Endothelial cell (in vitro differentiated cells): ENCODE data around the gene SRBD1. TPM values are rescaled to one million over a fixed set of nuclear protein-coding genes. Genes with fewer than 3 reads are reported as not detected.

Source experiments
- DNase-seq: peaks from one replicate; pipeline ENCODE4 v3.0.0; 2021; ENCODE audit warnings: low spot score
- H3K27ac Mint-ChIP-seq: one replicate; pipeline ENCODE4 v1.8.0; 2021; ENCODE audit warnings: mixed read lengths, inconsistent platforms; ENCODE audit not compliant: unreplicated experiment
- H3K27me3 Mint-ChIP-seq: one replicate; pipeline ENCODE4 v1.8.0; 2021; ENCODE audit warnings: mild to moderate bottlenecking, moderate library complexity, mixed read lengths, inconsistent platforms; ENCODE audit not compliant: unreplicated experiment
- H3K36me3 Mint-ChIP-seq: one replicate; pipeline ENCODE4 v1.8.0; 2021; ENCODE audit warnings: mild to moderate bottlenecking, low read depth, mixed read lengths, inconsistent platforms; ENCODE audit not compliant: unreplicated experiment
- H3K4me1 Mint-ChIP-seq: one replicate; pipeline ENCODE4 v1.8.0; 2021; ENCODE audit warnings: mild to moderate bottlenecking, mixed read lengths, inconsistent platforms; ENCODE audit not compliant: unreplicated experiment
- H3K4me3 Mint-ChIP-seq: one replicate; pipeline ENCODE4 v1.8.0; 2021; ENCODE audit warnings: mild to moderate bottlenecking, mixed read lengths, inconsistent platforms; ENCODE audit not compliant: unreplicated experiment
- H3K9me3 Mint-ChIP-seq: one replicate; pipeline ENCODE4 v1.8.0; 2021; ENCODE audit warnings: mixed read lengths, inconsistent platforms; ENCODE audit not compliant: unreplicated experiment
- total RNA-seq: library from RNA; stranded (reverse); fragmentation: NEBNext Ultra II Directional; extraction: Animal tissue kit (Norgen Biotek cat#: 25700); gene quantifications from one replicate; pipeline ENCODE4 v1.2.1, GENCODE V29; 2021; ENCODE audit not compliant: unreplicated experiment
- TF ChIP-seq, protein P1 (sequence below): fragments of 200-600 bp; sonication (generic); IDR thresholded peaks from one replicate; pipeline ENCODE4 v1.5.0; 2021; ENCODE audit warnings: antibody characterized with exemption; ENCODE audit not compliant: unreplicated experiment

The SRBD1 gene
- total RNA-seq, 1 donor from 2014 or later = 18.2 TPM

DNA sequence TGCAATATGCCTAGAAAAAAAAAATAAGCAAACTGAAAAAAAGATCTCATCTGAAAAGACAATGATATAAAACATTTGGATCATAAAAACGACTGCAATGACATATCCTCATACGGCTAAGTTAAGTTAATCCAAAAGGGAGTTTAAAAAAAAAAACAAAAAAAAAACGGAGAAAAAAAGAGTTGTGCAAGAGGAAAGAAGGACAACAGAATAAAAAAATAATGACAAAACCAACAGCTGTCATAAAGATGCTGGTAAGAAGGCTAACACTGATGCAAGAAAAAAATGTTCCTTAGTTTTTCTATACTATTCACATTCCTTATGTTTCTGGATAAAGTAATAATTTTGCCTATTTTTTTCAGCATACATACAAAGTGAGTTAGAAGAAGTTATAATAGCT is 192.5 kb downstream of the SRBD1 start:
- Mint-ChIP-seq H3K9me3 (no peaks in the 10 kb centered on the region), H3K27ac (no peak overlapping the region), H3K4me1 (peaks cover 7% of the 10 kb centered on the region), H3K36me3 (no peaks in the 10 kb centered on the region), H3K4me3 (no peak overlapping the region), H3K27me3 (no peaks in the 10 kb centered on the region)
- DNase-seq = no peak
- TF ChIP-seq, protein P1, sequence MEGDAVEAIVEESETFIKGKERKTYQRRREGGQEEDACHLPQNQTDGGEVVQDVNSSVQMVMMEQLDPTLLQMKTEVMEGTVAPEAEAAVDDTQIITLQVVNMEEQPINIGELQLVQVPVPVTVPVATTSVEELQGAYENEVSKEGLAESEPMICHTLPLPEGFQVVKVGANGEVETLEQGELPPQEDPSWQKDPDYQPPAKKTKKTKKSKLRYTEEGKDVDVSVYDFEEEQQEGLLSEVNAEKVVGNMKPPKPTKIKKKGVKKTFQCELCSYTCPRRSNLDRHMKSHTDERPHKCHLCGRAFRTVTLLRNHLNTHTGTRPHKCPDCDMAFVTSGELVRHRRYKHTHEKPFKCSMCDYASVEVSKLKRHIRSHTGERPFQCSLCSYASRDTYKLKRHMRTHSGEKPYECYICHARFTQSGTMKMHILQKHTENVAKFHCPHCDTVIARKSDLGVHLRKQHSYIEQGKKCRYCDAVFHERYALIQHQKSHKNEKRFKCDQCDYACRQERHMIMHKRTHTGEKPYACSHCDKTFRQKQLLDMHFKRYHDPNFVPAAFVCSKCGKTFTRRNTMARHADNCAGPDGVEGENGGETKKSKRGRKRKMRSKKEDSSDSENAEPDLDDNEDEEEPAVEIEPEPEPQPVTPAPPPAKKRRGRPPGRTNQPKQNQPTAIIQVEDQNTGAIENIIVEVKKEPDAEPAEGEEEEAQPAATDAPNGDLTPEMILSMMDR = no peak

GRCh38 chr2:45415534-45416123 is 195.4 kb downstream of the SRBD1 start:
- no peaks in the 10 kb centered on the region for H3K9me3 Mint-ChIP-seq
- TF ChIP-seq, protein P1 = no peak
- H3K27ac Mint-ChIP-seq = no peak overlapping the region

GRCh38 chr2:45412754-45413379 is 198.2 kb downstream of the SRBD1 start:
- H3K27me3 Mint-ChIP-seq = no peaks in the 10 kb centered on the region
- no peaks in the 10 kb centered on the region for H3K36me3 Mint-ChIP-seq
- no peak for DNase-seq
- no peak overlapping the region for H3K4me3 Mint-ChIP-seq
- TF ChIP-seq, protein P1 = no peak
- no peaks in the 10 kb centered on the region for H3K9me3 Mint-ChIP-seq
- H3K27ac Mint-ChIP-seq = no peak overlapping the region
- no peaks in the 10 kb centered on the region for H3K4me1 Mint-ChIP-seq

More at GRCh38 chr2:45415534-45416123, 195.4 kb downstream of the SRBD1 start:
- Mint-ChIP-seq H3K27me3 (no peaks in the 10 kb centered on the region), H3K4me3 (no peak overlapping the region), H3K4me1 (no peaks in the 10 kb centered on the region), H3K36me3 (no peaks in the 10 kb centered on the region)
- no peak for DNase-seq

GRCh38 chr2:45409677-45410076 is 201.4 kb downstream of the SRBD1 start:
- no peak for DNase-seq
- Mint-ChIP-seq H3K9me3 (no peaks in the 10 kb centered on the region), H3K27ac (no peak overlapping the region), H3K36me3 (no peaks in the 10 kb centered on the region), H3K27me3 (no peaks in the 10 kb centered on the region), H3K4me1 (no peaks in the 10 kb centered on the region), H3K4me3 (no peak overlapping the region)
- TF ChIP-seq, protein P1 = no peak

GRCh38 chr2:45406621-45407020 is 204.4 kb downstream of the SRBD1 start:
- H3K4me3 Mint-ChIP-seq = no peak overlapping the region
- H3K36me3 Mint-ChIP-seq = no peaks in the 10 kb centered on the region
- H3K9me3 Mint-ChIP-seq = no peaks in the 10 kb centered on the region
- TF ChIP-seq, protein P1 = no peak
- no peak overlapping the region for H3K27ac Mint-ChIP-seq
- H3K4me1 Mint-ChIP-seq = no peaks in the 10 kb centered on the region
- DNase-seq = no peak
- no peaks in the 10 kb centered on the region for H3K27me3 Mint-ChIP-seq
